Iris pigment epithelial cell (primary cell): ENCODE results near the gene SMIM32.

Experiments
- DNase-seq: peaks from one replicate; pipeline ENCODE4 v3.0.0-alpha.2; 2011; ENCODE audit warnings: low read depth

The SMIM32 gene

GRCh38 chr5:136192526-136193321, at the start of gene SMIM32:
Gene SMIM32, minus strand, starts transcription at chr5:136193162. Its CDS starts 638 bp downstream, at chr5:136192524.
- DNase-seq, result no peak

GRCh38 chr5:136242611-136243010, 49.6 kb upstream of the SMIM32 start:
- no peak for DNase-seq

- no peak for DNase-seq
These were observed 49.2 kb upstream of the SMIM32 start for GRCh38 chr5:136242136-136242535.

GRCh38 chr5:136240894-136241293, 47.9 kb upstream of the SMIM32 start:
- no peak for DNase-seq

GRCh38 chr5:136236479-136237083, 43.6 kb upstream of the SMIM32 start:
- DNase-seq, result no peak

GRCh38 chr5:136235321-136235720, 42.4 kb upstream of the SMIM32 start:
- DNase-seq, result no peak

GRCh38 chr5:136232316-136232715, 39.4 kb upstream of the SMIM32 start:
- no peak for DNase-seq

GRCh38 chr5:136230176-136230575, 37.2 kb upstream of the SMIM32 start:
- DNase-seq, result no peak

- no peak for DNase-seq
These were observed 35.3 kb upstream of the SMIM32 start for GRCh38 chr5:136228136-136228757.

- DNase-seq, result no peak
These were observed 33.4 kb upstream of the SMIM32 start for GRCh38 chr5:136226401-136226800.

- no peak for DNase-seq
These were observed 32.8 kb upstream of the SMIM32 start for GRCh38 chr5:136225796-136226195.

- no peak for DNase-seq
These were observed 29.7 kb upstream of the SMIM32 start for GRCh38 chr5:136222580-136223235.

- DNase-seq, result no peak
These were observed 28.4 kb upstream of the SMIM32 start for GRCh38 chr5:136221340-136221739.

GRCh38 chr5:136216230-136216629, 23.3 kb upstream of the SMIM32 start:
- no peak for DNase-seq

- DNase-seq, result no peak
These were observed 22.9 kb upstream of the SMIM32 start for GRCh38 chr5:136215812-136216211.

- no peak for DNase-seq
These were observed 21.0 kb upstream of the SMIM32 start for GRCh38 chr5:136213919-136214493.

- peak; percentile 38 for DNase-seq
These were observed 19.3 kb upstream of the SMIM32 start for GRCh38 chr5:136212252-136212721.

- no peak for DNase-seq
These were observed 18.5 kb upstream of the SMIM32 start for GRCh38 chr5:136211282-136212040.

GRCh38 chr5:136210259-136210658, 17.3 kb upstream of the SMIM32 start:
- peak; percentile 15 for DNase-seq

GRCh38 chr5:136209346-136209910, 16.5 kb upstream of the SMIM32 start:
- no peak for DNase-seq

GRCh38 chr5:136208916-136209315, 16.0 kb upstream of the SMIM32 start:
- DNase-seq, result no peak
